ENCODE data around the gene C10orf143. TPM values are rescaled to one million over a fixed set of nuclear protein-coding genes. Genes with fewer than 3 reads are reported as not detected.

C10orf143 gene
- total RNA-seq, 4 donors from 2014 or later: 0.44 to 4.0 (median 0.70) TPM

DNA sequence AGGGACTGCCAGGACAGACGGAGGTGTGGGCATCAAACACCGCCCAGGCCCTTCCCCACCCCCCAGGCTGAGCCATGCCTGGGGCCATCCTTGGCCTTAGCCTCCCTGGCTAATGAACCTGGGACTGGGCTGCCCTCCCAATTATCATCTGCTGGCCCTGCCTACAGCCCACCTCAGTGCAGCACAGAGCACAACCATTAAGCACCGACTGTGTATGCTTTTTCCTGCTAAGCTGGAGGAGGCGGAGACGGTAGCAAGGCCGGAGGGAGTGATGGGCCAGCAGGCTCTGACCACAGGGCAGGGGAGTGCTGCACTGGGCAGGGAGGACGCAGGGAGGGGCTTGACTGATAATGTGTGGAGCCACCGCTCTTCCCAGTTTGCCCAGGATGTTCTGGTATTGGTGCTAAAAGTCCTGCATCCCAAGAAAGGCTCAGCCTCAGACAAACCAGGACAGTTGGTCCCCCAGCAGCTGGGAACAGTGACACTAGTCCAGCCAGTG, 72.0 kb downstream of the C10orf143 start:
- H3K27ac ChIP-seq: no peak overlapping the region
- no peak overlapping the region for H3K4me3 ChIP-seq
- no peak for DNase-seq
- WGBS, 2 donors: 76 to 92% methylated on average over 2 to 4 of the region's 8 CpGs
- no peaks in the 10 kb centered on the region for H3K36me3 ChIP-seq
- no peaks in the 10 kb centered on the region for H3K4me1 ChIP-seq
- intact Hi-C loops (cut with DNase I): no loop called here
- H3K27me3 ChIP-seq: peaks cover 0 to 5% (median 0%) of the 10 kb centered on the region in 4 donors
- no peaks in the 10 kb centered on the region for H3K9me3 ChIP-seq
- TF ChIP-seq, protein P1, sequence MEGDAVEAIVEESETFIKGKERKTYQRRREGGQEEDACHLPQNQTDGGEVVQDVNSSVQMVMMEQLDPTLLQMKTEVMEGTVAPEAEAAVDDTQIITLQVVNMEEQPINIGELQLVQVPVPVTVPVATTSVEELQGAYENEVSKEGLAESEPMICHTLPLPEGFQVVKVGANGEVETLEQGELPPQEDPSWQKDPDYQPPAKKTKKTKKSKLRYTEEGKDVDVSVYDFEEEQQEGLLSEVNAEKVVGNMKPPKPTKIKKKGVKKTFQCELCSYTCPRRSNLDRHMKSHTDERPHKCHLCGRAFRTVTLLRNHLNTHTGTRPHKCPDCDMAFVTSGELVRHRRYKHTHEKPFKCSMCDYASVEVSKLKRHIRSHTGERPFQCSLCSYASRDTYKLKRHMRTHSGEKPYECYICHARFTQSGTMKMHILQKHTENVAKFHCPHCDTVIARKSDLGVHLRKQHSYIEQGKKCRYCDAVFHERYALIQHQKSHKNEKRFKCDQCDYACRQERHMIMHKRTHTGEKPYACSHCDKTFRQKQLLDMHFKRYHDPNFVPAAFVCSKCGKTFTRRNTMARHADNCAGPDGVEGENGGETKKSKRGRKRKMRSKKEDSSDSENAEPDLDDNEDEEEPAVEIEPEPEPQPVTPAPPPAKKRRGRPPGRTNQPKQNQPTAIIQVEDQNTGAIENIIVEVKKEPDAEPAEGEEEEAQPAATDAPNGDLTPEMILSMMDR (IDR thresholded peaks at IDR 0.05): no peak
- TF ChIP-seq POLR2A (IDR thresholded peaks at IDR 0.05): no peak

DNA sequence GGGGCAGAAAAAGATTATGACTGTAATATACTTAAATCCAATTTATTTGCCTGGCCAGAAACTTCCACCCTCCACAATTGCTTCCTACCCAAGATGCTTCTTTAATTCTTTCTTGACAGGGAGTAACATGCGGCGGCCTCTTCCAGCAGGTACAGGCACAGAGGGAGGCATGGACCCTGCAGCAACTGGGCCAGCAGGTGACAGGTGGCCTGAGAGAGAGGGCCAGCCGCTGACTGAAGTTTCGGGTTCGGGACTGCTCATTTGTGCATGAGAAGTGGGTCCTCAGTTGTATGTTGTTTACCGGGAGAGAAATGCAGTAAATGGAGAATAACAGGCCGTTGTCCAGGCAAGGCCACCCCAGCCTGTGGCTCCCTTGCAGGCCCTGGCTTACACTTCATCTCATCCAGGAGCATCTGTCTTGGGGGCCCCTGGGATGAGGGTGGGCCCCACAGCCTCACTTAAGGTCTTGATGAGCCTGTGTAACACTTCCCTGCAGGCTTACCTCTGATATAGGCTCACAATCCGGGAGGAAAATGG, 72.5 kb downstream of the C10orf143 start:
- Histone ChIP-seq H3K36me3 (no peaks in the 10 kb centered on the region), H3K4me3 (no peak overlapping the region), H3K9me3 (no peaks in the 10 kb centered on the region), H3K27ac (no peak overlapping the region), H3K4me1 (no peaks in the 10 kb centered on the region), H3K27me3 (no peaks in the 10 kb centered on the region)
- intact Hi-C loops (cut with DNase I): no loop called here
- 69 to 82% methylated on average over 5 to 7 of the region's 8 CpGs for whole genome bisulfite sequencing, 2 donors
- TF ChIP-seq, protein P1 (IDR thresholded peaks at IDR 0.05): no peak
- no peak for TF ChIP-seq POLR2A (IDR thresholded peaks at IDR 0.05)
- no peak for DNase-seq

DNA sequence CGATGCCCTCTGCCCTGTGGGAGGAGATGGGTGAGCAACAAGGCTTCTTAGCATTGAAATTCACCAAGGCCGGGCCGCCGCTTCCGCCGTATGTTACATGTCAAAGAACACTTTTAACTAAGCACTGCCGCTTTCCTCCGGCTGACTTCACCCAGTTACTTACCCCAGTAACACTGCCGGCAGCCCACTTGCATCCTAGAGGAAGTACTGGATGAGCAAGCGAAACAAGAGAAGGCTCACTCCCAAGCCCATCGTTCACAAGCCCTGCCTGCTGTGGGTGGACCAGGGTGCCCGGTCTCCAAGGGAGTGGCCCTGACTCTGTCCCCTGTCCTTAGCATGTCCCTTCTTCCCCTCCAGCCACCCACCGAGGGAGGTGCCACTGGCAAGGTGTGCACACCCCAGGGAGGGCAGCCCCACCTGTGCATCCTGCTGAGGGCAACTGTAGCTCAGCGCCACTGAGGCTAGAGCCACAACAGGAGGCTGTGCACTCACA, 73.4 kb downstream of the C10orf143 start:
- WGBS, 2 donors: 78 to 83% methylated on average over 8 to 10 of the region's 14 CpGs

DNA sequence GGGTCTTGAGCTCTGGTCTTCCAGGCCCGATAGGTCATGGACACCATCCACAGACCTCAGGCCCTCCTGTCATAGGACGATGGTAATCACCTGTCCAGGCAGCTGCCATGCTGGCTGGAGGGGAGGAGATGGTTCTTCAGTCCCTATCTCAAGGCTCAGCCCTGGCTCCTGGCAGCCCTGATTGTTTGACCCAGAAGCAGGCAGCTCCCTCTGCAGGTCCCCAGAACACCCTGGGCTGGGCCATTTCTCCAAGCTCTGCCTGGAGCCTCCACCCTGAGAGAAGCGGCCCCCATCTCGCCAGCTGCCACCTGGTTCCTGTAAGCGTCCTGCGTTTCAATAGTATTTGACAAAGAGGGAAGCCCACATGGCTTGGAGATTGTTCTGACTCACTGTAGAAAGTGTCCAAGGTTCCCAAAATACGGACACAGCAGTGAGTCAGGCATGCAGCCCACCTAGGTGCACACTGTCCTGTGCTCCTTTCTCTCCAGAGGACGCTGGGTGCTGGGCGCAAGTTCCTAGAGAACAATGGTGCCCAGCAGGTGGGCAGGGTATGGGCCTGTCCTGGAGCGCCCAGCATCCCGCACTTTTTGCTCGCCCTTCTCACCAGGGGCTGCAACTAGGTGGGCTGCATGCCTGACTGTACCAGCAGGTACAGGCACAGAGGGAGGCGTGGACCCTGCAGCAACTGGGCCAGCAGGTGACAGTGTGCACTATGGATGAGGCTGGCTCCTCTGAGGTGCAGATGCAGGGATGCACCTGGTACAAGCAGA, 74.1 kb downstream of the C10orf143 start:
- DNase-seq: no peak
- WGBS, 2 donors: 69 to 71% methylated on average over 4 to 6 of the region's 13 CpGs
- H3K4me1 ChIP-seq: no peaks in the 10 kb centered on the region
- intact Hi-C loops (cut with DNase I): no loop called here
- H3K27ac ChIP-seq: no peak overlapping the region
- H3K36me3 ChIP-seq: no peaks in the 10 kb centered on the region
- no peak overlapping the region for H3K4me3 ChIP-seq
- H3K9me3 ChIP-seq: no peaks in the 10 kb centered on the region
- TF ChIP-seq POLR2A (IDR thresholded peaks at IDR 0.05): no peak
- TF ChIP-seq, protein P1 (IDR thresholded peaks at IDR 0.05): no peak
- H3K27me3 ChIP-seq: no peaks in the 10 kb centered on the region

More for the DNA sequence above, 73.4 kb downstream of the C10orf143 start:
- intact Hi-C loops (cut with DNase I): no loop called here
- no peak overlapping the region for H3K4me3 ChIP-seq
- TF ChIP-seq, protein P1 (IDR thresholded peaks at IDR 0.05): no peak
- no peak for TF ChIP-seq POLR2A (IDR thresholded peaks at IDR 0.05)
- no peaks in the 10 kb centered on the region for H3K9me3 ChIP-seq
- DNase-seq: no peak
- no peak overlapping the region for H3K27ac ChIP-seq
- H3K27me3 ChIP-seq: no peaks in the 10 kb centered on the region
- no peaks in the 10 kb centered on the region for H3K4me1 ChIP-seq
- no peaks in the 10 kb centered on the region for H3K36me3 ChIP-seq

DNA sequence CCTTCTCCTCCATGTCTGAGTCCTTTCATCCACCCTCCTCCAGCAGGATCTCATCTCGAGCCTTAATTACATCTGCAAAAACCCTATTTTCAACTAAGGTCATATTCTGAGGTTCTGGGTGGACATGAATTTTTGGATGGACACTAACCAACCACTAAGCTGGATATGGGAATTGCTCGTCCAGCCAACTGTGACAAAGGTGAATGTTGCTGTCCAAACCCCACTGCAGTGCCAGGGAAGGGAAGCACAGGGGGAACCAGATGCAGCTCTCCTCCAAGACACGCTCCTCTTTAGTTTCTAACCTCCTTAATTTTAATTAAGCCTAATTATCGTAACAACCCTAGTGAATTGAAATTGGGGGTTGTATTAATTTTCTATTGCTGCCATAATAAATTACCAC, 81.4 kb downstream of the C10orf143 start:
- no peak overlapping the region for H3K4me3 ChIP-seq
- H3K27ac ChIP-seq: no peak overlapping the region
- WGBS, 2 donors: 78 to 82% methylated on average over 4 of the region's 4 CpGs
- no peaks in the 10 kb centered on the region for H3K36me3 ChIP-seq
- H3K9me3 ChIP-seq: no peaks in the 10 kb centered on the region
- no peak for DNase-seq
- intact Hi-C loops (cut with DNase I): no loop called here
- H3K27me3 ChIP-seq: peaks cover 0 to 1% (median 0%) of the 10 kb centered on the region in 4 donors
- H3K4me1 ChIP-seq: no peaks in the 10 kb centered on the region
- TF ChIP-seq, protein P1 (IDR thresholded peaks at IDR 0.05): no peak
- no peak for TF ChIP-seq POLR2A (IDR thresholded peaks at IDR 0.05)

Data from esophagus squamous epithelium (tissue), 5 donors.